Caki2 (cell line): ENCODE results near the gene TMEM150B. TPM values are rescaled to one million over a fixed set of nuclear protein-coding genes. Genes with fewer than 3 reads are reported as not detected.

ENCODE experiments used
- DNase-seq: peaks from one replicate; pipeline ENCODE4 v3.0.0-alpha.2; 2015; ENCODE audit warnings: low read depth
- in situ Hi-C: cut with HindIII; loops from 2 replicates; pipeline ENCODE4 v1.10.0; 2016; ENCODE audit warnings: low sequenced_read_pairs, low pct_unique_long_range_greater_than_20kb, mixed read lengths
- total RNA-seq: library from RNA; depleted of rRNA; stranded (reverse); fragments of >200 nt; shearing (Covaris generic); gene quantifications from 2 replicates; pipeline ENCODE4 v1.2.3, GENCODE V29; 2014; ENCODE audit warnings: low replicate concordance

The TMEM150B gene
- total RNA-seq, 1 experiment from 2014 or later: 0.61 TPM

DNA sequence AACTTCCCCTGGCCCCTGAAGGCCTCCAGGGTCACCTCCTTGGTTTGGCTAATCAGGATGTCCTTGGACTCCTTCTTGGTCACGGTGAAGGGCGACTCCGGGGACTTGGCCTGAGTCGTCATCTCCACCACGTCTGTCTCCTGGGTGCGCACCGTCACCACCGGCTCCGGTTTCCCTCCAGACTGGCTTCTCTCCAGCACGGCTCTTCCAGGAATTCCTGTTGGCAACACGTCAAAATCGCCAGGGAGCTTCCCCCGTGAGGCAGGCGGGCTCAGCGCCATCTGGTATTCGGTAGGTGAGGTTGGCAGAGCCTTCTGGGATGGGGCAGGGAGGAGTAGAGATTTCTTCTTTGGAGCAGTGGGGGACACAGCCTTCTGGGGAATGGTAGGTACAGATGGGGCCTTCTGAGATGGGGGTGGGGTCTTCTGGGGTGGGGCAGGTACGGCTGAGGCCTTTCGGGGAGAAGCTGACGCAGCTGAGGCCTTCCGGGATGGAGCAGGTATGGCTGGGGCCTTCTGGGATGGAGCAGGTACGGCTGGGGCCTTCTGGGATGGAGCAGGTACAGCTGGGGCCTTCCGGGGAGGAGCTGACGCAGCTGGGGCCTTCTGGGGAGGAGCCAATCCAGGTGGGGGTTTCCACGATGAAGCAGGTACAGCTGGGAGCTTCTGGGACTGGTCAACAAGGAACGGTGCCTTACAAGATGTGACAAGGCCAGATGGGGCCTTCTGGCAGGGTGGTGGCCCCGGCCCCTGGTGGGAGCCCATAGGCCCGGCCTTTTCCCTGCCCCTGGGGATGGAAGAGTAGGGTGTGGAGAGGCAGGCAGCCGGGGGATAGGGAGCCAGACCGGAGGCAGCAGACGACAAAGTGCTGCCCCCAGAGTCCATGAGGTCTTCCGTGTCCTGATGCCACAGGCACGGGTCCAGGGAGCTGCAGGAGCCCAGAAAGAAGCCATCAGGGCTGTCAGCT lies 34.1 kb upstream of the TMEM150B start:
- in situ Hi-C loops: no loop called here

GRCh38 chr19:55358493-55358892 lies 33.4 kb upstream of the TMEM150B start:
- in situ Hi-C loops: no loop called here
- no peak for DNase-seq

More for the DNA sequence above, 34.1 kb upstream of the TMEM150B start:
- DNase-seq: no peak

DNA sequence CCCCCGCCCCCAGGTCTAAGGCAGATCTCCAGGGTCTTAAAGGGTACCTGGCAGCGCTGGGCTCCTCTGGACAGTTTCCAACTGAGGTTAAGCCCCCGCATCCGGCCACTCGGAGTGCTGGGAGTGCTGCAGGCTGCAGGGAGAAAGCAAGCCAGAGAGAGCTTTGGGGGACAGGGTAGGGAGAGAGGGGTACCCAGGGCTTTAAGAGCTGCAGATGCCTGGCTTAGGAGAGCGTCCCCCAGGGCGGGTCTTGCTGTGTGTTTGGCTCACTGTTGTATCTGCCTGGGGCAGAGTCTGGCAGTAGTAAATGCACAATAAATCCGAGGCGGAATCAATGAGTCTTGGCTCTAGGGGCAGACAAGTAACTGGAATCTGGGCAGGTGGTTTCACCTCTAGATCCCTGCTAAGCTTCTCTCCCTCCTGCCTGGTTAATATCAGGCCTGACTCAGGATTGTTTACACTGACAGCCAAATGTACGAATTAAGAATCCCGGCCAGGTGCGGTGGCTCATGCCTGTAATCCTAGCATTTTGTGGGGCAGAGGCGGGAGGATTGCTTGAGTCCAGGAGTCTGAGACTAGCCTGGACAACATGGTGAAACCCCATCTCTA lies 30.2 kb upstream of the TMEM150B start:
- in situ Hi-C loops: no loop called here
- DNase-seq: no peak

DNA sequence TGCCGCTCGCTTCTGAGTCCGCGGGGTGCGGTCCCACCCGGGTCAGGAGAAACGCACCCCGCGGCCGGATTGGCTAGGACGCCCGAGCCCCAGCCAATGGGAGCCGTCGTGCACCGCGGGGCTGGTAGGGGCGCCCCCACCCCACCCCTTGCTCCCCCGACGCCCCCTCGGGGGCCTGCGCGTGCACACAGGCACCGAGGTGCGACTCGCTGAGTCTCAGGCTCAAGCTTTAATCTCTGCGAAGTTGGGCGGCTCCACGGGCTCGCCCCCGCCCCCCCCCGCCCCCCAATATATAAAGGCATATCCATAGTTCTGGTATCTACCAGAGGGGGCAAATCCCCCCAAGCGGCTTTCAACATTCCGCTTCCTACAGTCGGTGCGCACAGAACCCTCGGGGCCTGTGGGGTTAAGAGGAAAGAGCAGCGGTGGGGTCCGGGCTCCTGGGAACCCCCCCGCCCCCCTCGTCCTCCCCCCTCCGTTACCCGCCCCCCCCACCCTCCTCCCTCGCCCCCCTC lies 29.6 kb upstream of the TMEM150B start, which contains the start of gene COX6B2:
Gene COX6B2 (minus strand): TSS at position 22 of the 515 bp plus-strand sequence. CDS start 198 bp downstream, outside the sequence.
- in situ Hi-C loops: no loop called here
- DNase-seq: no peak

DNA sequence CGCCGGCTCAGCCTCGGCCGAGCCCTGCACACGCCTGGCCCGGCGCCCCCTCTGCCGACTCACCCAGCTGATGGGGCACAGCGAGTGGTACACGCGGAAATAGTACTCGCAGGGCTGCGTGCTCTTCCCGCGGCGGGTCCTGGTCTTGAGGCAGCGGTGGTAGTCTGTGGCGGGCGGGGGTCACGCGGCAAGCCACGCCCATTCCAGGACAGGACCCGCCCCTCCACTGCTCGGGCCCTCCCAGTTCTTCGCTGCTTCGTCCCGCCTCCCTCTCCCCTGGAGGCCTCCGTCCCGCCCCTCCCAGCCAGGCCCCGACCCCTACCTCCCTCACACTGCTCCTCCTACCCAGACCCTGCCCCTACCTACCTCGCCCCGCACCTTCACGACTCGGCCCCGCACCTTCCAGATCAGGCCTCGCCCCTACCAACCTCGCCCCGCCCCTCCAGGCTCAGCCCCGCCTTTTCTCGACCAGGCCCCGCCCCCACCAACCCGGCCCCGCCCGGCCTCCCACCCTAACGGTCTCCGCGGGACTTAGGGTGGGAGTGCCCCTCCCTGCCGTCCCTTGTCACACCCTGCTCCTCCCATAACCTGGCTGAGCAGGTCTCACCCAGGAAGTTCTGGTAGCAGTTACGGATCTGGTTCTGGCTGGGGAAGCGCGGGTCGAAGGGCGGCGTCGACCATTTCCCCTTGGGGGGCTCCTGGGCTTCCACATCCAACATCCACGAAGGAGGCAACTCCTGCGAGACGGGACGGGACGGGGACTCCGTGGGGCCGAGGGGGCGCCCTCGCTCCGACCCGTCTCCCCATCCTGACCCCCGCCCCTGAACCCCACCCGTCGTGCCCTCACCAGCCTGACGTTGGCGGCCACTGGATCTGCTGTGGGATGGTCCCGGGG lies 28.9 kb upstream of the TMEM150B start:
- in situ Hi-C loops: no loop called here

GRCh38 chr19:55353356-55353802 lies 28.2 kb upstream of the TMEM150B start:
- DNase-seq: no peak
- in situ Hi-C loops: no loop called here

More for the DNA sequence above, 28.9 kb upstream of the TMEM150B start:
- peak; percentile 73 for DNase-seq

DNA sequence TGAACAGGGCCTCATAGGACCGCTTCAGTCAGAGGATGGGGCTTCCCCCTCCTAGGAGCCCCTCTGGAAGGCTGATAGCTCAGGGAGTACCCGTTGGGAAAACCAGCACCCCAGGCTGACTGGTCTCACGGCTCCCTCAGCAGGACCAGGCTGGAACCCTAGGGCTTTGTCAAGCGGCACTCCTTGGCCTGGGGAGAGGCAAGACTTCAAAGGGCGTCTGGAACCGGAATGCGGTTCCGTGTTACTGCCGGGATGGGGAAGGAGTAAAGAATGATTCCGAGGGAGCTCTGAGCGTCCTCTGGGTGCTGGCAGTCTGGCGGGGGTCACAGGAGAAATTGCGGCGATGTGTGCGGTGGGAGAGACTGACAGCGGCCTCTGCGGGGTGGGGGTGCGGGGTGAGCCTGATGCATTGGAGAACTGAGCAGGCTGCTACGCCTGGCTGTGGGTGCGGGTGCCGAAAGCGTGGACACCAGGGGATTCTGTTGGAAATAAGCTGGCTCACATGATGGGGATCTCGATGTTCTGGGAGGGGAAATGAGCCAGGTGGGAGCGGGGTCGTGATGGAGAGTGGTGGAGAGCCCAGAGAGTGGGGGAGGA lies 27.5 kb upstream of the TMEM150B start:
- in situ Hi-C loops: no loop called here
- no peak for DNase-seq

- DNase-seq: no peak
- in situ Hi-C loops: no loop called here
Observed at GRCh38 chr19:55352040-55352439, 26.9 kb upstream of the TMEM150B start.

GRCh38 chr19:55350620-55351315 lies 25.6 kb upstream of the TMEM150B start:
- DNase-seq: no peak
- in situ Hi-C loops: no loop called here

GRCh38 chr19:55348317-55349034 lies 23.3 kb upstream of the TMEM150B start:
- DNase-seq: no peak
- in situ Hi-C loops: loop anchor here (10.0 kb wide), 1 partner anchor 54 kb away; no protein-coding TSS in a partner anchor

- DNase-seq: no peak
- in situ Hi-C loops: loop anchor here (10.0 kb wide), 1 partner anchor 53 kb away; no protein-coding TSS in a partner anchor
Observed at GRCh38 chr19:55347442-55348009, 22.4 kb upstream of the TMEM150B start.

- DNase-seq: no peak
- in situ Hi-C loops: loop anchor here (10.0 kb wide), 1 partner anchor 52 kb away; no protein-coding TSS in a partner anchor
Observed at GRCh38 chr19:55346725-55347441, 21.7 kb upstream of the TMEM150B start.

- DNase-seq: peak; percentile 71
- in situ Hi-C loops: loop anchor here (10.0 kb wide), 1 partner anchor 51 kb away; no protein-coding TSS in a partner anchor
Observed at GRCh38 chr19:55345818-55346724, 20.9 kb upstream of the TMEM150B start.

- DNase-seq: no peak
- in situ Hi-C loops: loop anchor here (10.0 kb wide), 1 partner anchor 50 kb away; no protein-coding TSS in a partner anchor
Observed at GRCh38 chr19:55345101-55345817, 20.1 kb upstream of the TMEM150B start.
